NCI-H226 (cell line): Measurements from ENCODE around the gene FREY1.

ENCODE experiments used
- DNase-seq: peaks from one replicate; pipeline ENCODE4 v3.0.0-alpha.2; 2015

FREY1 gene

DNA sequence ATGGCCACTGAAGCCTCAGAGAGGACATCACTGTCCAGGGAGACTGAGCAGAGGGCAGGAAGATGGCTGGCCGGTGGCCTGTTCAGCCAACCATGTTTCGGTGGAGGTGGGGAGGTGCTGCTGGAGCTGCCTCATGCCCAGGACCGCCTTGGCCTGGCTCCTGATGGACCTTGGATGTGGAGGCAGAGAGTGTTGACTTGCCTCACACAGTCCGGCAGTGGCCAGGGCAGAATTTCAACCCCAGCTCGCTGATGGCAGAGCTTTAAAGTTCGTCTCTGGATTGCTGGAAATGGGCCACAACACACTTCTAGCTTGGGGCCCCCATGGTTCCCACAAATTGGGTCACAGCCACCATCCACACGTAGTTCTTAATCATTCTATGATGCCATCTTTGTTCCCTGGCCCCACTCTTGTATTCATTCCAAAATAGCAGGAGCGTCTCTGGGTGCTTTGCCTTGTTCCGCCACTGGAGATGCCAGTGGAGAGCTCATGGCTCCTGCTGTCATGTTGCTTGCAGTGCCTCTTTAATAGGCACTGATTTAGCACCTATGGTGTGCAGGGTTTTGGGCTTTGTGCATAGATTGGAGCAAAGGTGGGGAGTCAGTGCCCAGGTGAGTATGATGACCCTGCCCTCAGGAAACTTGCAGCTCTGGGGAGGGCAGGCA is 16.1 kb downstream of the FREY1 start:
- DNase-seq = no peak

DNA sequence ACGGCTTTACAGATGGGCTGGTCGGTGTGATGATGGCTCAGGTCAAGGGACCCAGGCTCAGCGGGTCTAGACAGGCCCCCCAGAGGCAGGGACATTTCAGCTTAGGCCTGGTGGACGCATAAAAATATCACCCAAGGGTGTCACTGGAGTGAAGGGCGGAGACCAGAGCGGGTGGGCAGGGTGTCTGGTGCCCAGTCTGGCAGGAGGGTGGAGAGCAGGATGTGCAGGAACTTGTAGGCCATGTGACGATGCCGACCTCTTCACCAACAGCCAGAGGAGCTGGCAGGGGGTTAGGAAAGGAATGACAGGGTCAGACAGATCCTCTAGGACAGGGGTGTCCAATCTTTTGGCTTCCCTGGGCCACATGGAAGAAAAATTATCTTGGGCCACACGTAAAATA is 17.1 kb downstream of the FREY1 start:
- DNase-seq = no peak

DNA sequence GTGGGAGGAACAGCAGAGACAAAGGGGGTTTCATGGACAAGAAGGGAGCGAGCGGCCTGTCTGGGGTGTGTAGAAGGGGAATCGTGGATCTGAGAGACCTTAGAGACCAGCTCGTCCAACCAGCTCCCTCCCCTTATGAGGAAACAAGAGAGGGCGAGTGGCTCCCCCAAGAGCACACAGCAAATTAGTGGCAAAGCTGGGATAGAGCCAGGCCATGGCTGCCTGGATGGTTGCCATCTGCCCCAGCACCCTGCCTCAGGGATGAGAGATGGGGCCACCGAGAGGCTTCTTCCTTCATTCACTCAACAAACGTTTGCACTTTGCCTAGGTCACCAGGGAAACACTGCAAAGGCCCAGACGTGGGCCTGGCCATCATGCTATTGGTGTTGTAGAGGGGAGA is 17.5 kb downstream of the FREY1 start:
- DNase-seq = no peak

DNA sequence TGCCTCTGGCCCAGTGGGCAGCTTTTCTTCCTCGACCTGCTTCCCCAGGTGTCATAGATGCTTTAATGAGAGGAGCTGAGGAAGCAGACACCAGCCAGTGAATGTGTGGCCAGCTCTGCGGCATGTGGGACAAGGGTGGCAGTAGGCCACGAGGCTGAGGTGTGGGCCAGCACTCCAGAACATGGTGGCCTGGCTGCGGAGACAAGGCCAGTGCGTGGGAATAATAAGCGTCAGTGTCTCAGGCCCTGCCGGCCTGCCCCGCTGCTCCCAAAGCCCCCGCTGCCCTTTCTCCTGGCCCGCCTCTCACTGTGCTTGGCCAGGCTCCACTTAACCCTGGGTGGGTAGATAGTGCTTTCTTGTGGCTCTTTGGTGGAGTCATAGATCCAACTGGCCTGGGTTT is 19.5 kb downstream of the FREY1 start:
- DNase-seq = no peak

DNA sequence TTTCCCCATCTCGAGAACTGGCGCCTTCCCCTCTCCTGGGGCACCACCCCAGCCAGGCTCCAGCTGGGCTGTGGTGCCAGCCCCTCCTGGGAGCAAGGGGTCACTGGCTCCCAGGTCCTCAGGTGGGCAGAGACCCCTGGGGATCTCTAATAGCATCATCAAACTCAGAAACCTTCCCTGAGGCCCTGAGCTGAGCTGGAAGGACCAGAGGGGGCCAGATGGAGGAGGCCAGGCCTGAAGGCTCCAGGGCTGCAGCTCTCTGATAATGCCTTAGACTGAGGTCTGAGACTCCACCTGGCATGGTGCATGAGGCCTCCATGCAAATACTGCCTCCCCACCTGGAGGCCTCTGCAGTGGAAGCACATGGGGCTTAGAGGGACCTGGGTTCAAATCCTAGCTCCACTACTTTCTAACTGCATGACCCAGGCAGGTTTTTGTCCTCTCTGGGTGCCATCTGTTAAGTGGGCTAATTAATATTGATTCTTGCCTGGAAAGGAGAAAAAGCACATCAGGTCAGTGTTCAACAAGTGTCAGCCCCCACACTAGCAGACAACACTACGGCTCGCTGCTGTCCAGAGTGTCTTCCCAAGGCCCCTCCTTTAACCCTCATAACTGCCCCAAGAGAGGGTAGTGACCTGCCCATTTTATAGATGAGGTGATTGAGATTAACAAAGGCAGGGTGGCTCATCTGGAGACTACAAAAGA is 20.1 kb downstream of the FREY1 start:
- DNase-seq = no peak

DNA sequence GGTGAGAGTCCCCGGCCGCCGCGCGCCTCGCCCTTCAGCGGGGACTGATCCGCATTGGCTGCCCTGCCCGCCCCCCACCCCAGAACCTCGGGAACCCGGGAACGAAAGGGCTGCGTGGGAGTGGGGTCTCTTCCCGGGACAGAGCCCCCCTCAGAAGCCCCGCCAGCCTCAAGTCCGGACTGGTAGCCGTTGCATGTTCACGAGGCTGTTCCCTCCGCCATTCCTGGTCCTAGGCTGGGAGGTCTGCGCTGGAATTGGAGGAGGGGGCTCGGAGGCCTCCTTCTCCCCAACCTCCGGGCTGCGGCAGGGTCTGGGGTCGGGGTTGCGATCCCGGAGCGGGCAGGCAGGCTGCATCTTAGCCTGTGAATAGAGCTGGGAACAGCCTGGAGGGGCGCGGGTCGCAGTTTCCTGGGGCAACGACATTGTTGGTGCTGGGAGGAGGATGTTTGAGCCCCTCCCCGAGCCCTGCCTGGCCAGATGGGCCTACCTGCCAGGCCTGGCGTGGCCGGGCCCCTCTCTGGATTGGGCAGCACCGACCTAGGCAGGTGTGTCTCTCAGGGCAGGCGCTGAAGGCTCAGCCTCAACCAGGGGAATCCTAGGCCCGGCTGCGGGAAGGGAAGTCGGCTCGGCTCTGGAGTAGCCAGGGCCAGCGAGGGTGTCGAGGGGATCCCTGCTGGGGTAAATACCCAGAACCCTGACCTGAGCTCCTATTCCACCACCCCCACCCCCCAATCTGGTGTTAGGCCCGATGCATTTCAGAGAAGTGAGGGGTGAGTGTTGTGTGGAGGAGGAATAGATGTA is 20.9 kb downstream of the FREY1 start:
- no peak for DNase-seq

DNA sequence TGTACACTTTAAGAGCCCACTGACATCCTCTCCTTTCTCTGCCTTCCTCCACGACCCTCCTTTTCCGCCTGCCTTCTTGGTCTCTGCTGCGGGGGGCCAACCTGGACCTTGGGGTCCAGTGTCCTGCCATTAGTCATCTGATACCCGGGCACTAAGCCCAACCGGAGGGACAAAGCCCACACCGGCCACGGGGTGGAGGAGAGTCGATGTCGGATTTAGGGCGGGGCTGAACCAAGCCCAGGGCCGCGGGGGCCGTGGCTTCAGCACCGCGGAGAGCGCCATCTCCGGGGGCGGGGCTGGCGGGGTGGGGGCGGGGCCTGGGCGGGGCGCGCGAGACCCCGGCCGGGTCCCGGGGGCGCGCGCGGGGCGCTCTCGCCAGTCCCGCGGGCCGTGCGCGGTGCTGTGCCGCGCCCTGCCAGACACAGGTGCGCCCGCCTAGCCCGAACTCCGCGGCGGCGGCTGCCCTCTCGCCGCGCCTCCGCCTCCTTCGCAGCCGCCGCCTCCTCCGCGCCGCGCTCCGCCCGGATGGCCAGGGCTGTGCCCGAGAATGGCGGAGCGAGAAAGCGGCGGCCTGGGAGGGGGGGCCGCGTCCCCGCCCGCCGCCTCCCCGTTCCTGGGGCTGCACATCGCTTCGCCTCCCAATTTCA is 21.7 kb downstream of the FREY1 start, which contains the start of gene MAPK8IP1:
Gene MAPK8IP1, plus strand, starts transcription at position 378 of the 647 bp plus-strand sequence. Its CDS starts 170 bp downstream, at position 548.
- peak; percentile 37 for DNase-seq

DNA sequence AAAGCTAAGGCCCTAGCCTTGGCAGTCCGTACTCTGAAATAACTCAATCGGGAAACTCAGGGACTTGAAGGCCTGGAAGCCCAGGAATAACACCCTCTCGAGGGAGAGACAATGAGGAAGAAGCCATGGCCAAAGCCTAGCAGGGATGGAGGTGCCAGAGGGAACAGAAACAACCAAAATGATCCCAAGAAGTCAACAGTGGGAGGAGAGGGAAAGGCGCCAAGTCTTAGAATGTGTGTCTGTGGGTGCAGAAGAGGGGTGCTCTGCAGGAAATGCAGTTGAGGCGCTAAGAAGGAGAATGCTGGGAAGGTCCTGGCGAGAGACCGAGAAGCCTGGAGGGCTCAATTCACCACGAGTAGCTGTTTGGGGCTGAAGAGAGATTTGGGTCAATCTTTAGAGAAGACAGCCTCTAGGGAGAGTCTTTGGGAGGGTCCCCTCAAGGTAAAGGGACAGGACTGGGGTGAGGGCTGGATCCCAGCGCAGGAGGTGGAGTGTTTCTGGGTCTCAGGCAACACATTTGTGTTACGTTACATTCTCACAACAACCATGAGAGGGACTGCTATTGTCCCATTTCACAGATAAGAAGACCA is 22.4 kb downstream of the FREY1 start:
- no peak for DNase-seq

DNA sequence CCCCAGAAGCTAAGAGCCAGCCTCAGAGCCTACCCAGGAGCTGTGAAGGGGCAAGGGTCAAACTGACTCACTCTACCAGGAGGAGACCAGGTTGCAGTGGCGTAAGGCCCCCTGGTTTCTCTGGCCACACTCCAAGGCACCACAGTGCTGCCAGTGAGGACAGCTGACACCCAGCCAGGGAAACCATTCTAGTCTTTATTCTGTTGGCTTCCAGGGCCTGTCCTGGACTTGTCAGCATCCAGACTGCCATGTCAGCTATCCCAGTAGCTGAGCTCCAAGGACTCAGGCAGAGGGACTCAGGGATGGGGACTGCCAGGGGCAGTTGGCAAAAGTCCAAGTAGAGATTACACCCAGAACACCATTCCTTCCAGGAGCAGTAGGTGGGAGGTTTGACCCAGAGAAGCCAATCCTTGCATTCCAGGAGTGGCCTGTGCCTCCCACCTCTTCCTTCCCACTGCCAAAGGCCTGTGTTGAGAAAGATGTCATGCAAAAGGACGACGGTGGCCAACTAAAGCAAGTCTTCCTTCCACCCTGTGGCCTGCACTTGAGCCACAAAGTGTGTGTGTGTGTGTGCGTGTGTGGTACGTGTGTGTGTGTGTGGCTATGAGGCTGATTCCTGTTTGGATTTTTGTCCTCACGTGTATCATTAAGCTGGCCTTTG is 25.2 kb downstream of the FREY1 start:
- DNase-seq = no peak

DNA sequence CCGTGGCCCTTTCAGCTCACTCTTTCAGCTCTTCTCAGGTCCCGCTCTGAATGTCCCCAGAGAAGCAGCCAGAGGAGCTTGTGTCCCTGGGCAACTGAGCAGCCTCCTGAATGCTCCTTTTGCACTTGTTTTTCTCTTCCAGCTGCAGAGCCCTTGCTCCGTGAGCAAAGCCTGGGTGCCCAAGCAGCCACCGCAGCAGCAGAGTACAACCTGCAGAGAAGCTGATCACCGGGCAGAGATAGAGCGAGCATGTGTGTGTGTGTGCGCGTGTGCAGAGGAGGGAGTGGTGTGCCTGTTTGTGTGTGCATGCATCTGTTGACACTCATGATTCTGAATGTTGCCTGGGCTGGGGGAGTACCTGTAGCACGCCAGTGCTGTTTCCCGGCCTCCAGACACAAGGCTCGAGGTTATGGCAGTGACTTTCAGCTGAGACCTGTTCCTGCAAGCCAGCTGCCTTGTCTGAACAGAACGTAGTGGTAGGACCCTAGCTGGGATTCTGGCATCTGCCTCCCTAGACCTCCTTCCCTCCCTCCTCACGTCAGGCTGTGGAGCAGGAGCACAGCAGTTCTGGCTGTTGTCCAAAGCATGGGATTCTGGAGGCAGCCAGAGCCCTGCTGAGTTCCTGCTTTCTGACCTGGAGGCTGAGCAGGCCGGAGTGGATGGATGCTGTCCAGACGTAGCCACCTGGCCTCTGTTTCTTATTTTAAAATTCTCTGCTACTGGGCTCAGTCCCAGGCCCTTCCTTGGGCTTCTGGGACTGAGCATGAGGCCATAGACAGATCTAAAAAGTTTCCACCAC is 26.1 kb downstream of the FREY1 start:
- DNase-seq = no peak

DNA sequence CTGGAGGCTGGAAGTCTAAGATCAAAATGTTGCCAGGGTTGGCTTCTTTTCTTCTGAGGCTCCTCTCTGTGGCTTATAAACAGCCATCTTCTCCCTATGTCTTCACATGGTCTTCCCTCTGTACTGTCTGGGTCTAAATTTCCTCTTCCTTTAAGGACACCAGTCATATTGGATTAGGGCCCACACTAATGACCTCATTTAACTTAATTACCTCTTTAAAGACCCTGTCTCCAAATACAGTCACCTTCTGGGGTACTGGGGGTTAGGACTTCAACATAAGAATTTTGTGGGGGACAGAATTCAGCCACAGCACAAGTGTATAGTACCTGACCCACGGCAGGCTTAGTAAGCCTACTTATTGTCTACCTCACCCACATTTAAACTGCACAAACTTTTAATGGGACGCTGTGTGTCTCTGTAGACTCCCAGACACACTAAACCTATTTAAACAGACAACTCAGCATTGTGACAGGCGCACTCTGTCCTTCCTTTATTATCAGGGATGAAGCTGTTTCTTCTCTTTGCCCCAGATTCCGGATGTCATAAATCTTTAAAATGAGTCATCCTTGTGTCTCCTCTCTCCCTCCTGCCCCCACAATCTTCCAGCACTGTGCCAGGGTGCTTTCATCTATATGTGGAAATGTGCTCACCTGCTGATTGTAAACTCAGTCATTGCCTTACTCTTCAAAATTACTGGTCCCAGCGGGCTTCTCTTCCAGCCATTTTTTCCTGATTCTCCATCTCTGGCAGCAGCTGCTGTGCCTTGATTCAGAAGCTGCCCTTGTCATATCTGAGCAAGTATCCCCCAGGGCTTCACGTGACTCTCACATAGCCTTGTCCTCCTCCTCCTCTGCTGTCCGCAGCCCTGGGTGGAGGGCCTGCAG is 27.0 kb downstream of the FREY1 start:
- peak; percentile 66 for DNase-seq

DNA sequence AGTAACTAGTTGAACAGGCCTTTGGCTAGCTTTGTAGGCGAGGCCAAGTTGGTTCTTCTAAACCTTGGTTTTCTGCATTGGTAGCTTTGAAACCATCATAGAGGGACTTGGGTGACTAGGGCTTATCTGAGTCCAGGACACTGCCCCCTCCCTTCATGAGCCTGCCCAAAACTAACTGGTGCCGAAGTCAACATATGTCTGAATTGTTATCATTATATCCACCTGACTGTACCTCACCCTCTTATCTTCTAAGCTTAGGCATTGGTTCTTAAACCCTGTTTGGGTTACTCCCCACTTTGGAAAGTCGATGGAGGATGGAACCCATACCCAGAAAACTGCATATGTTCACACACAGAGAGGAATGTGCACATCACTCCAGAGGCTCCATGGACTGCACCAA is 29.2 kb downstream of the FREY1 start:
- no peak for DNase-seq

DNA sequence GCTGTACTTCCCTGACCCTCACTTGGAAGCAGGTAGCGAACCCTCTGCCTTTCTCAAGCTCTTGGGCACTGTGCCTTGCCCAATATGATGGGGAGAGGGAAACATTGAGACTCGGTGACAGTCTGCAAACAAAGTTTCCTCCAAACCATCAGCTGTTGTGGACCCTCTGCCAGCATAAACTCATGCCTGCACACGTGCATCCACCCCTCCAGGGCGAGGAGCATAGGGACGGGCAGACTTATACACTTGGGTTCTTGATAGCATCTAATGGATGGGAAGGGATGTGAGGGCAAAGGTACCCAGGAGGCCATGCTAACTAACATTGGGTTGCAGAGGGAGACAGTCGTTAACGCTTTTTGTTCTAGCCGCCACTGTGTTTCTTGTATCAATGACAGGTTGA is 29.9 kb downstream of the FREY1 start:
- DNase-seq = no peak

DNA sequence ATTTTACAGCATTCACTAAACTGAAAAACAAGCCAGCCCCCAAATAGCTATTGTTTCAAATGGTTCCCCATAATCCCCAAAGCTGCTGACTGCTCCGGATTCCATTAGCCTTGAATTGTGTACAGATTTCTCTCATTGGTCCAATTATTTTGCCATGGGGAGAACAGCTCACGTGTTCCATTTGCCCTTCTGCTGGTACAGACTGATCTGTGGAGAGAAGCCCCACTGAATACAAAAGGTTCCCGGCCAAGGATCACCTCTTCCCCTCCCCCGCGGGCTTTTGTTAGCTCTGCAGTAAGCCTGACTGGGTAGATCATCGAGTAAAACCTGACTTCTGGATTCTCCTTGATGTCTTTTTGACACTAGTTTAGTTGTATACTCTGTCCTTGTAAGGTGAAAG is 30.7 kb downstream of the FREY1 start:
- DNase-seq = no peak

DNA sequence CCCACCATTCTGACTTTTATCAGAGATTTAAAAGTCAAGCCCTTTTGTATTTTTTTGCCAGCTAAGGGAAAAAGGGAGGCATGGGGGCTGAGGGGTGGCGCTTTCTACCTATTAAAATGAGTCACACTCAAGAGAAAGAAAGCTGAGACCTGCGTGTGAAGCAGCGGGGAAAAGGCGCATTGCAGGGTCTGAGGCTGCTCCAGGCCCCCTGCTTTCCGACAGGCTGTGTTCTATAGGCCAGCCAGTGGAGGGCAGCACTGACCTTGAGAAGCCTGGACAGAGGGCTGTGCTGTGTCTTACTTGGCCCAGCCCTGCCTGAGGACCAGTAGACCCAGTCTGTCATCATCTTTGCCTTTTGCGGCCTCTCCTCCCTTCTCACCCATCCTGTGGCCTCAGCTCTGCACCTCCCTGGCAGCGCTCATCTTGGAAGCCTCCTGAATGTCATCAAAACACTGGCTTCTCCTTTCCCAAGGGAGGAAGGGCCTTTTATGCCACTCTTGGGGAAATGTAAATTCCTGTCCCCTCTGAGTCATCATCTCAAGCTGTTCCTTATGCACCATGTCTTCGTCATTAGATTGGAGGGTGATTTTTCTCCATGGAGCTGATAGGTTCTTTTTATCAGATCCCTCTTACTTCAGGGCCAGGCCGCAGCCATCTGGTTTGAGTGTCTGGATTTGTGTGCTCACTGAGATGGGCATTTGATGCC is 34.3 kb downstream of the FREY1 start:
- DNase-seq = peak; percentile 21

DNA sequence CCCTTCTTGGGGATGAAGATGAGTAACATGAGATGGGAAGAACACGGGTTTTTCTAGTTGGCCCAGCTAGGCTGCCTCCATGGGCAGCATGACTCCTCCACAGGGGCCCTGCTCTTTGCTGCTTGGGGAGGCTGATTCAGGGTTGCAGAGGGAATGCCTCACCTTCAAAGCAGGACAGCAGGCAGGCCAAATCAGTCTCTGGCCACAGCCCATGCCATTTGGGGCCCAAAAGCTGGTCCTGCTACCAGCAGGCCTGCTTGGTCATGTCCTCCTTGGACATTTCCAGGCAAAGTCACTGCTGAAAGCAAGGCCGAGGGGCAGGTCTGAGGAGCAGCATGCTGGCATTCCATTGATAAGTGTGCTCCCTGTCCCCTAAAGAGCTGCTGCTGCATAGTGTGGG is 35.4 kb downstream of the FREY1 start:
- DNase-seq = no peak

DNA sequence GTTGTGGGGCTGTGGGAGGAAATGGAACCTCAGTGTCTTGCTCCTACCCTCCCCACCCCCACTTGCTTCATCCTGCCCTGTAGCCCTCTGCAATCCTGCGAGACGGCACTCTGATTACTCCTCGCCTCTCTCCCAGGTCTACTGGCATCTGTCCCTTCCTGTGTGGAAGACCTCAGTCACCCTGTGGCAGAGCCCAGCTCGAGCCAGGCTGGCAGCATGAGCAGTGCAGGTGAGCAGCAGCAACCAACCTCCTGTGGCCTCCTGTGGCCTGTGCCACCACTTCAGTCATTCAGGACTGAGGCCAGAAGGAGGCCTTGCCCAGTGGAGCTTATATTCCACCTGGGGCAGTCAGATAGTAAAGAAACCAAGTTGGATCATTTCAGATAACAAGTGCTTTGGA is 36.4 kb downstream of the FREY1 start:
- no peak for DNase-seq

DNA sequence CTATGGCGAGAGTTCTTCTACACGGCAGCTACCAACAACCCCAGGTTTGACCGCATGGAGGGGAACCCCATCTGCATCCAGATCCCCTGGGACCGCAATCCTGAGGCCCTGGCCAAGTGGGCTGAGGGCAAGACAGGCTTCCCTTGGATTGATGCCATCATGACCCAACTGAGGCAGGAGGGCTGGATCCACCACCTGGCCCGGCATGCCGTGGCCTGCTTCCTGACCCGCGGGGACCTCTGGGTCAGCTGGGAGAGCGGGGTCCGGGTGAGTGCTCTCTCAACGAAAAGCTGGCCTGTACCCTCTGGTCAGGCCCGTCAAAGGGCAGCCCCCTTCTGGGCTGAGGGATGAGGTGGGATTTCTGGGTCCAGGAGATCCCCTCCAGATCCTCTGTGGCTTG is 37.5 kb downstream of the FREY1 start:
- DNase-seq = no peak

DNA sequence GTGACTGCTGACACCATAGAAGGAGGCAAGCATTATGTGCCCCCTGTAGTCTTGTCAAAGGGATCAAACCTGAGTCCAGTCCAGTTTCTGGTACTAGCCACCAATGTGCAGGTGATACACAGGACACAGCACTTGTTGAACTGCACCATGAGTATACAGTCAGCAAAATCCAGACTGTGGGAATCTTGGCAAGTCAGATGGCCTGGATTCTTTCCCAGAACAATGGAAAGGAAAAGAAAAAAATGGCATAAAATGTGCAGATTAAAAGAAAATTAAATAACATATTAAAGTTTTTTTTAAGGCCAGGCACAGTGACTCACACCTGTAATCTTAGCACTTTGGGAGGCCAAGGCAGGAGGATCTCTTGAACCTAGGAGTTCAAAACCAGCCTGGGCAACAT is 43.0 kb downstream of the FREY1 start:
- no peak for DNase-seq
